GM19240 (cell line): ENCODE measurements around the gene PCK2.
"Not testable (repeated sequence)": the region's sequence is repeated elsewhere in the genome, so short reads cannot be mapped to it uniquely, and the experiment has no call there.

Source experiments
- DNase-seq: peaks from one replicate; pipeline ENCODE4 v3.0.0; 2011; ENCODE audit warnings: low spot score; ENCODE audit not compliant: insufficient read length

Gene PCK2

GRCh38 chr14:24093901-24094840 lies at the start of gene PCK2:
Gene PCK2, plus strand, starts transcription at chr14:24094311. Its CDS starts 95 bp downstream, at chr14:24094406.
- peak; percentile 88 for DNase-seq

- not testable (repeated sequence) for DNase-seq
Measured at GRCh38 chr14:24049002-24049401, 45.1 kb upstream of the PCK2 start.

DNA sequence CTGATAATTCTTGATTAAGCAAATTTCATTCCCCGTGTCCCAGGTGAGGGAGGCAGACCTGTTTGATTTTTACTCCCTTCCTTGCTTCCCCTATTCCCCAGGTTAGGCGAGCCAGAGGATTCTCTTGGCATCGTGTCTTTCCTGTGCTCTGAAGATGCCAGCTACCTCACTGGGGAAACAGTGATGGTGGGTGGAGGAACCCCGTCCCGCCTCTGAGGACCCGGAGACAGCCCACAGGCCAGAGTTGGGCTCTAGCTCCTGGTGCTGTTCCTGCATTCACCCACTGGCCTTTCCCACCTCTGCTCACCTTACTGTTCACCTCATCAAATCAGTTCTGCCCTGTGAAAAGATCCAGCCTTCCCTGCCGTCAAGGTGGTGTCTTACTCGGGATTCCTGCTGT lies 43.4 kb upstream of the PCK2 start:
- DNase-seq = not testable (repeated sequence)

- no peak for DNase-seq
Measured at GRCh38 chr14:24051176-24051788, 42.8 kb upstream of the PCK2 start.

- peak; percentile 53 for DNase-seq
Measured at GRCh38 chr14:24051789-24052655, 42.1 kb upstream of the PCK2 start, which contains the start of gene CARMIL3. Gene CARMIL3, plus strand, starts transcription at chr14:24052009. Its CDS starts 145 bp downstream, at chr14:24052154.

DNA sequence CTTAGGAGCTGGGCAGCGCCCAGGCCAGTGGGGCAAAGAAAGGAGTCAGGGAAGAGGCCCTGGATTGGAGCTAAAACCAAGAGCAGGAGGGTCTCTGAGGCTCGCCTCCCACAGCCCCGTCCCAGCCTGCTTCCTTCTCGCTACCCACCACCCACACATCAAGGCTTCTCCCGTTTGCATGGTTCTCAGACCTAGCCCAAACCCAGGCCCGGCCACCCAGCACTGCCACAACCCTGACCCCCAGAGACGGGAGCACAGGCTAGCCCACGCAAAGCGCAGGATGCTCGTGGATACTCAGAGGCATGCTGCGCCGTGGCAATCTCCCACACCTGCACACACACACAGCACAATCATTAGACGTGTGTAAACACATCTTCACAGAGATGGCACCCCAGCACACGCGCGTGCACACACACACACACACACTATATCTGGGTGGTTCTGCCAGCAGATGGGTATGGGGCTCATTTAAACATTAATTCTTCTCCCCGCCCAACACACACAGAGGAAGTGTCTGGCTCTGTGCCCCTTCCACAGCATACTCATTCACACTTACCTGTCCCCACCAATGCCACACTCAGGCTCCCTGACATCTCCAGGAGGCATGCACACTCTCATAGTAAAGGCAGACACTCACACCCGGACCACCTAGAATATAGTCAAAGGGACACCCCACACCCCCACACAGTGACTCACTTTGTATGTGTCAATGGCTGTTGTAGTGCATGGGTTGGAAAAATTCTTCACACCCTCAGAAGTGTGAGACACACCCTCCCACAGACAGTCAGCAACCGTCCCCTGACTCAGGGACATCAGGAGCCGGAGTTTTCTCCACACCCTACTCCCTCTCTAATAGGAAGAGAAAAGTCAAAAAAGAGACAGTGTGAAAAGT lies 41.2 kb upstream of the PCK2 start:
- DNase-seq = no peak

DNA sequence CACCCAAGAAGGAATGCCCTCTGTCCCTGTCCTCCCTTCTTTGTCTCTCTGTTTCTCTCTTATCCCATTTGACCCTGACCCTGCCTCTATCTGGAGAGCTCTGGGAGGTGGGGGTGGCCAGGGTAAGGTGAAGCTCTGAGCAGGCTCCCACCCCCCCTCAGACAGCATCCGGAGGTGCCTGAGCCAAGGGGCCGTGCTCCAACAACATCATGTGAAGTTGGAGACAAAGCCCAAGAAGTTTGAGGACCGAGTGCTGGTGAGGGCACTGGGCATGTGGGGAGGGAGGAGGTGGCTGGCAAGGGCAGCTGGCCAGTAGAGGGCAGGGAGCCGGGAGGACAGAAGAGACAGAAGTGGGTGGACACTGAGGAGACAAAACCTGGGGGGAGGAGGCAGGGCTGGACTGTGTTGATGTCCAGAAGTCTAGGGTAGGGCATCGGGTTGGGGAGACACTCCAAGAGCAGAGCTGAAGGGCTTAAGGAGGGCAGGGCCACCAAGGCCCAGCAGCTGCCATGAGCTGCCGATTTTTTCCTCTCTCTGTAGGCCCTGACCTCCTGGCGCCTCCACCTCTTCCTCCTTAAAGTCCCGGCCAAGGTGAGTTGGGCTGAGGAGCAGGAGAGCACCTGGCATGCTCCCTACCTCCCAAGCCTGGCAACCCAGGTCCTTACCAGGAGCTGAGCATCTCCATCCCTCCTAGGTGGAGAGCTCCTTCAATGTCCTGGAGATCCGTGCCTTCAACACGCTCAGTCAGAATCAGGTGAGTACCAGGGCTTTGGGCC lies 40.4 kb upstream of the PCK2 start:
- DNase-seq = no peak

DNA sequence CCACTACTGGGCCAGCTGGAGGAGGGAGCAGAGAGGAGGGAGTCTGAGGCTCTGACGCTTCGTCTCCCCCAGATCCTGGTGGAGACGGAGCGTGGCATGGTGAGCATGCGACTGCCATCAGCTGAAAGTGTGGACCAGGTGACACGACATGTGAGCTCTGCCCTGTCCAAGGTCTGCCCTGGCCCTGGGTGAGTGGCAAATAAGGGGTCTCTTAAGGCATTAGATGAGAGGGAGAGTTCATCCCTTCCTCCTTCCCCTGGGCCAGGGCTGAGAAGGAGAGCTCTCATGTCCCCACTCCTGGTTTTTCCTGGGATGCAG lies 39.8 kb upstream of the PCK2 start:
- DNase-seq = no peak

GRCh38 chr14:24054646-24055045 lies 39.5 kb upstream of the PCK2 start:
- no peak for DNase-seq

GRCh38 chr14:24055971-24056799 lies 37.9 kb upstream of the PCK2 start:
- no peak for DNase-seq

- no peak for DNase-seq
Measured at GRCh38 chr14:24056800-24057184, 37.3 kb upstream of the PCK2 start.

DNA sequence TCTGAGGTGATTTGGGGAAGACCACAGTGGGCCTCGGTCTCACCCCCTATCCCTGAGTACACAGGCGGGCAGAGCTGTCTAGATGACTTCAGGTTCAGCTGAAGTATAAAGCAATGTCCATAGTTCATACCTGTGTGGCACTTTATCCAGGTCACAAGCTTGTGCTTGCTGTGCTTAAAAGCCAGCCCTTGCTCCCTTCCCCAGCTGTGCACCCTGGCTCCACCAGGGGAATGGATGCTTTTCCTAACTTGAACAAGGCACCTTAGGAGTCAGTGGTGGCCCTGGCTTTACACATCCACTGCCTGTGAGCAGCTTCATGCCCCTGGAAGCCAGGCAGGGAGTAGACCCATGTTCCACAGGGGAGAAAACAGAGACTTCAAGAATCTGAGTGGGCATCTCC lies 36.8 kb upstream of the PCK2 start:
- no peak for DNase-seq

- no peak for DNase-seq
Measured at GRCh38 chr14:24057867-24058259, 36.2 kb upstream of the PCK2 start.

- DNase-seq = peak; percentile 83
Measured at GRCh38 chr14:24058260-24058950, 35.7 kb upstream of the PCK2 start.

DNA sequence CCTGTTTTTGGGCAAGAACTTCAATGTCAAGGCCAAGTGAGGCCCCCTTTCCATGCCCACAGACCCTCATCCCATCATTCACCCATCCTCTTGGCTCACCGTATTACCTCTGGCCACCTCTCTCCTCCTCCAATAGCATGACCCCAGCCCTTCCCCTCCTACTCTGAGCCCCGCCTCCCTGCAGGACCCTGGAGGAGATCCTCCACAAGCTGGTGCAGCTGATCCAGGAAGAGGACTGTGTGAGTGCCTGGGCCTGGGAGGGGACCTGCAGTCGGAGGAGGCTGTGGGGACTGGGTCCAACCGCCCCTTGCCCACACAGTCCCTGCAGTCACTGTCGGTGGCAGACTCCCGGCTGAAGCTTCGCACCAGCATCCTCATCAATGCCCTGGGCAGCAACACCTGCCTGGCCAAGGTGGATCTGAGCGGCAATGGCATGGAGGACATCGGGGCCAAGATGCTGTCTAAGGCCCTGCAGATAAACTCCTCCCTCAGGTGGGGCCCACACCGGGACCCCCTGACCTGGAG lies 35.1 kb upstream of the PCK2 start:
- DNase-seq = no peak

DNA sequence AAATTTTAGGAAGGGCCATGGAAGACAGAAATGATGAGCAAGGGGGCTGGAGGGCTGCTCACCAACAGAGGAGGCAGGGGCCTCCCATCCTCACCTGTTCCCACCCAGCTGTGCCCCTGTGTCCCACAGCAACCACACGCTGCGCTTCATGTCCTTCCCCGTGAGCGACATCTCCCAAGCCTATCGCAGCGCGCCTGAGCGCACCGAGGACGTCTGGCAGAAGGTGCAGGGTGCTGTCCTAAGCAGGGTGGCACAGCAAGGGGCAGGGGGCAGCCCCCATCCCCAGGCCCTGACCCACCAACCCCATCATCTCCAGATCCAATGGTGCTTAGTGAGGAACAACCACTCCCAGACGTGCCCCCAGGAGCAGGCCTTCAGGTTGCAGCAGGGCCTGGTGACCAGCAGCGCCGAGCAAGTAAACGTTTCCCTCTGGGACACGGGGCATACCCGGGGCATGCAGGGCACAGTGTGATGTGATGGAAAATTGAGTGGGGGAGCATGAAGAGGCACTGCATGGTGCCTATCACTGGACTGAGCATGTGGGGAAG lies 34.2 kb upstream of the PCK2 start:
- no peak for DNase-seq

DNA sequence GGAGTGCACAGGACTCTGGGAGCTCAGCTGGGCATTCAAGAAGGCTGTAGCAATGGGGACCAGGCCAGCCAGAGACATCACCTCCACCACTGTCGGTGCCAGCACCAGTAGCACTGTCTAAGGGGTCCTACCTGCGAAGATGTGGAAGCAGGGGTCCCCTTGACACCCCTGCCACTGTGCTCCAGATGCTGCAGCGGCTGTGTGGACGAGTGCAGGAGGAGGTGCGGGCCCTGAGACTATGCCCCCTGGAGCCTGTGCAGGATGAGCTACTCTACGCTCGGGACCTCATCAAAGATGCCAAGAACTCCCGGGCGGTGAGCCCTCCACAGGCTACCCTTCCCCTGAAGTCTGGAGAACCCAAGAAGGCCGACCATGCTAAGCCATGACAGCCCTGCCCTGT lies 33.7 kb upstream of the PCK2 start:
- no peak for DNase-seq
